SK-N-SH treated with all-trans-retinoic acid at 6 μM for 48 hours (cell line): ENCODE data around the gene ANKRD34A.

Experiments used
- ARNTL ChIP-seq: fragments of 450-650 bp; formaldehyde crosslinking; IDR thresholded peaks from 2 replicates; pipeline ENCODE4 v1.5.0; 2020; ENCODE audit warnings: low read depth, mild to moderate bottlenecking, moderate library complexity, borderline replicate concordance
- CREB5 ChIP-seq: fragments of 250-450 bp; sonication (Bioruptor Pico); IDR thresholded peaks from 2 replicates; pipeline ENCODE4 v1.5.1; 2020; ENCODE audit warnings: low read depth, mild to moderate bottlenecking, moderate library complexity
- GLIS3 ChIP-seq: fragments of 250-450 bp; sonication (Bioruptor Pico); IDR thresholded peaks from 2 replicates; pipeline ENCODE4 v1.5.0; 2020; ENCODE audit warnings: mild to moderate bottlenecking, moderate library complexity
- PATZ1 ChIP-seq: fragments of 250-450 bp; sonication (Bioruptor Pico); IDR thresholded peaks from 2 replicates; pipeline ENCODE4 v1.8.0; 2020; ENCODE audit warnings: mild to moderate bottlenecking, moderate library complexity, borderline replicate concordance
- POU6F1 ChIP-seq: fragments of 250-450 bp; sonication (Bioruptor Pico); IDR thresholded peaks from 2 replicates; pipeline ENCODE4 v1.8.0; 2021; ENCODE audit warnings: low read depth, mild to moderate bottlenecking, moderate library complexity, borderline replicate concordance
- RARB ChIP-seq: fragments of 250-450 bp; sonication (Bioruptor Pico); IDR thresholded peaks from 2 replicates; pipeline ENCODE4 v1.8.0; 2021; ENCODE audit warnings: mild to moderate bottlenecking, moderate library complexity
- TCF4 ChIP-seq: fragments of 250-450 bp; sonication (Bioruptor Pico); IDR thresholded peaks from 2 replicates; pipeline ENCODE4 v1.8.0; 2021; ENCODE audit warnings: mild to moderate bottlenecking, moderate library complexity, borderline replicate concordance
- TSHZ2 ChIP-seq: fragments of 250-450 bp; sonication (Bioruptor Pico); IDR thresholded peaks from 2 replicates; pipeline ENCODE4 v1.5.0; 2020; ENCODE audit warnings: mild to moderate bottlenecking, moderate library complexity
- ZFP3 ChIP-seq: fragments of 250-450 bp; sonication (Bioruptor Pico); IDR thresholded peaks from 2 replicates; pipeline ENCODE4 v1.5.0; 2020; ENCODE audit warnings: mild to moderate bottlenecking, moderate library complexity
- ZFP30 ChIP-seq: fragments of 450-650 bp; formaldehyde crosslinking; IDR thresholded peaks from 2 replicates; pipeline ENCODE4 v1.5.0; 2022; ENCODE audit warnings: mild to moderate bottlenecking, moderate library complexity
- ZNF70 ChIP-seq: fragments of 450-650 bp; formaldehyde crosslinking; IDR thresholded peaks from 2 replicates; pipeline ENCODE4 v1.5.0; 2020; ENCODE audit warnings: mild to moderate bottlenecking, moderate library complexity
- ZNF8 ChIP-seq: fragments of 450-650 bp; formaldehyde crosslinking; IDR thresholded peaks from 2 replicates; pipeline ENCODE4 v1.5.0; 2020; ENCODE audit warnings: mild to moderate bottlenecking, moderate library complexity

GRCh38 chr1:145978854-145979745 lies 14.7 kb upstream of the ANKRD34A start:
- TF ChIP-seq TCF4 (CRISPR knock-in tag) (no peak), TSHZ2 (CRISPR knock-in tag) (no peak), PATZ1 (CRISPR knock-in tag) (no peak), CREB5 (CRISPR knock-in tag) (no peak), ARNTL (CRISPR knock-in tag) (no peak), GLIS3 (no peak), ZFP30 (no peak), ZNF70 (CRISPR knock-in tag) (no peak), ZNF8 (CRISPR knock-in tag) (no peak), RARB (no peak), ZFP3 (CRISPR knock-in tag) (no peak), POU6F1 (no peak)
